GM19452 (cell line): Measurements from ENCODE around the gene TSC2.
A peak's percentile ranks its signal among the peaks of the same experiment; 100 is the strongest.

Experiments used
- ATAC-seq: cut with Tn5 transposase; IDR thresholded peaks from one replicate; pipeline ENCODE4 v1.9.1; 2021; ENCODE audit not compliant: unreplicated experiment

Gene TSC2

GRCh38 chr16:2047330-2048115 is at the start of gene TSC2, which contains the start of gene NTHL1:
Gene TSC2 (plus strand): TSS chr16:2047985. CDS start chr16:2048616, 631 bp downstream.
Gene NTHL1 (minus strand): TSS chr16:2047834. CDS start chr16:2047823, 11 bp downstream.
- peak; percentile 89 for ATAC-seq

GRCh38 chr16:1998360-1998835 is 49.4 kb upstream of the TSC2 start:
- ATAC-seq, result no peak

- ATAC-seq, result no peak
These were observed 48.7 kb upstream of the TSC2 start for GRCh38 chr16:1998852-1999801.

- ATAC-seq, result no peak
These were observed 47.8 kb upstream of the TSC2 start for GRCh38 chr16:1999866-2000514.

GRCh38 chr16:2001035-2001434 is 46.8 kb upstream of the TSC2 start:
- ATAC-seq, result no peak

- ATAC-seq, result no peak
These were observed 46.1 kb upstream of the TSC2 start for GRCh38 chr16:2001456-2002355.

- ATAC-seq, result no peak
These were observed 45.2 kb upstream of the TSC2 start for GRCh38 chr16:2002406-2003230.

- ATAC-seq, result no peak
These were observed 44.5 kb upstream of the TSC2 start for GRCh38 chr16:2003231-2003826.

- ATAC-seq, result no peak
These were observed 43.8 kb upstream of the TSC2 start for GRCh38 chr16:2003827-2004641.

GRCh38 chr16:2004795-2005517 is 42.8 kb upstream of the TSC2 start:
- ATAC-seq, result no peak

GRCh38 chr16:2005646-2006045 is 42.1 kb upstream of the TSC2 start:
- no peak for ATAC-seq

- ATAC-seq, result no peak
These were observed 41.5 kb upstream of the TSC2 start for GRCh38 chr16:2006317-2006716.

- no peak for ATAC-seq
These were observed 40.5 kb upstream of the TSC2 start for GRCh38 chr16:2007081-2007836.

- no peak for ATAC-seq
These were observed 39.7 kb upstream of the TSC2 start for GRCh38 chr16:2008009-2008526.

GRCh38 chr16:2008631-2009163 is 39.1 kb upstream of the TSC2 start:
- ATAC-seq, result no peak

- peak; percentile 34 for ATAC-seq
These were observed 38.5 kb upstream of the TSC2 start for GRCh38 chr16:2009164-2009711.
